ENCODE measurements around the gene TAMM41. TPM values are rescaled to one million over a fixed set of nuclear protein-coding genes. Genes with fewer than 3 reads are reported as not detected.

Gene TAMM41
- total and polyA plus RNA-seq, 9 of the 15 experiments (the other 6 are each of a cell fraction or from before 2014, with no cell fraction given) = 8.6 to 74.6 (median 29.3) TPM

Small RNA genes lying within 50 kb of the gene (small RNA-seq; reads per million reads assigned to genes)
- not detected for gene CYCSP12

Other genes with a start within 250 kb of the TAMM41 start
- gene VGLL4, start 203.0 kb downstream of the TAMM41 start, total RNA-seq (2014; rRNA removed) = 5.6 and 7.8 TPM in 2 replicates
- 6.2 and 6.5 TPM in 2 replicates for gene VGLL4, start 203.0 kb downstream of the TAMM41 start, total RNA-seq (2014; rRNA removed; fragmentation: Illumina TruSeq; extraction: Trizol)
- 8.6 and 9.1 TPM in 2 replicates for gene VGLL4, start 203.0 kb downstream of the TAMM41 start, total RNA-seq (2015; rRNA removed; fragmentation: Illumina TruSeq; extraction: Trizol)
- gene VGLL4, start 203.0 kb downstream of the TAMM41 start, total RNA-seq (2021) = 10.9 and 11.5 TPM in 2 replicates
- 10.3 and 15.9 TPM in 2 replicates for gene VGLL4, start 203.0 kb downstream of the TAMM41 start, polyA plus RNA-seq (2011; rRNA removed)
- gene VGLL4, start 203.0 kb downstream of the TAMM41 start, polyA plus RNA-seq (2014; fragmentation: Illumina TruSeq; extraction: Trizol) = 7.8 and 9.5 TPM in 2 replicates
- 1 to 10 TPM in 1 of 2 experiments, under 1 TPM in 1; 0.27 to 1.0 TPM for gene VGLL4, start 203.0 kb downstream of the TAMM41 start, polyA plus RNA-seq (2014; fragmentation: Nextera tagmentation; extraction: Ambion mirVana)
- gene VGLL4, start 203.0 kb downstream of the TAMM41 start, polyA plus RNA-seq (2014; rRNA removed) = 10.2 and 13.3 TPM in 2 replicates
- gene SYN2, start 157.5 kb upstream of the TAMM41 start, total RNA-seq (2014; rRNA removed) = 0.05 TPM in 1 of 2 replicates, not detected in the other
- gene SYN2, start 157.5 kb upstream of the TAMM41 start, total RNA-seq (2014; rRNA removed; fragmentation: Illumina TruSeq; extraction: Trizol) = not detected in 2 replicates
- not detected in 2 replicates for gene SYN2, start 157.5 kb upstream of the TAMM41 start, total RNA-seq (2015; rRNA removed; fragmentation: Illumina TruSeq; extraction: Trizol)
- 0.09 and 0.42 TPM in 2 replicates for gene SYN2, start 157.5 kb upstream of the TAMM41 start, total RNA-seq (2021)
- gene SYN2, start 157.5 kb upstream of the TAMM41 start, polyA plus RNA-seq (2011; rRNA removed) = not detected in 2 replicates
- 0.07 TPM in 1 of 2 replicates, not detected in the other for gene SYN2, start 157.5 kb upstream of the TAMM41 start, polyA plus RNA-seq (2014; fragmentation: Illumina TruSeq; extraction: Trizol)
- gene SYN2, start 157.5 kb upstream of the TAMM41 start, polyA plus RNA-seq (2014; fragmentation: Nextera tagmentation; extraction: Ambion mirVana) = under 1 TPM; 0.03 to 0.06 TPM
- 0.09 and 0.11 TPM in 2 replicates for gene SYN2, start 157.5 kb upstream of the TAMM41 start, polyA plus RNA-seq (2014; rRNA removed)

Measured in K562 (cell line).